Choroid plexus epithelial cell (primary cell): ENCODE measurements around the gene EFNA3.

Experiments
- DNase-seq: peaks from one replicate; pipeline ENCODE4 v3.0.0-alpha.2; 2010; ENCODE audit warnings: low read depth
- H3K4me3 ChIP-seq: 2 replicates; pipeline ENCODE4 v1.5.1; 2011; ENCODE audit warnings: low read depth, mild to moderate bottlenecking, control low read depth, low read length, moderate library complexity
- TF ChIP-seq, protein P1 (sequence below): conservative IDR thresholded peaks from 2 replicates; pipeline ENCODE4 v1.5.1; 2011; ENCODE audit warnings: low read depth, mild to moderate bottlenecking, control low read depth, inconsistent platforms, low read length, moderate library complexity

Gene EFNA3

DNA sequence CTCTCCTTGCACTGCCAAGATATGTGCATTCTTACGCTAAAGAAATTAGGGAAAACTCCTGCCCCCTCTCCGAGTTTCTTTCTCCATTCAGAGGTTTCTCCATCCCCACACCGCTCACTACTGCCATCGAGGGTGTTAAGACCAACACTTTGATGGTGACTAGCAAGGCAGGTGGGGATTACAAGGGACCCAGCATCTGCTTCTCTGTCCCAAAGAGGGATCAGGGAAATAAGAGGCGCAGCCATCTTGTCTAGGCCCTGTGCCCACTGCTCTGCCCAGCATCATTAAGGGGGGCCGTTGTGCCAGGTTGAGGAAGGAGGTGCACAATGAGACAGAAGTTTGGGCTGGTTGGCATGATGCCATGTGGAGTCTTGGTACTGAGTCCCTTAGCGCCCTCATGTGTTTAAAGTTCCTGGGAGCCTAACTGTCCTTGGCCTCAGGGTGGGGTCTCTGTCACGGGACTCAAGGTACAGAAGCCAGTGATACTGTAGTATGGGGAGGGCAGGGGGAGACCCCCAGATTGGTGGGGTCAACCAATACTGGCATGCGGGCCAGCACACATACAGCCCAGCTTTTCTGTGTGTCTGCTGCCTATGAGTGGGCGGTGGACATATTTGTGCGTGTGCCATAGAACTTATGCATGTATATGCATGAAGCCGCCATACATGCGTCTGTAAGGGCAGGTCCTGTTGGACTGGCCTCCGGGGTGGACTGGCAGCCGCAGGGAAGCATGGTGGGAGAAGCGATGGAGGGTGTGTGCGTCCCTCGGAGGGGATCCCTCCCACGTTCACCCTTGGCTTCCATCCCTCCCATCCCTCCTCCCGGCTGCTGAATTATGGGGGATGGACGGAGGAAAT, 5.5 kb downstream of the EFNA3 start:
- peak overlapping the region; percentile 46 for H3K4me3 ChIP-seq
- DNase-seq, result no peak
- TF ChIP-seq, protein P1, sequence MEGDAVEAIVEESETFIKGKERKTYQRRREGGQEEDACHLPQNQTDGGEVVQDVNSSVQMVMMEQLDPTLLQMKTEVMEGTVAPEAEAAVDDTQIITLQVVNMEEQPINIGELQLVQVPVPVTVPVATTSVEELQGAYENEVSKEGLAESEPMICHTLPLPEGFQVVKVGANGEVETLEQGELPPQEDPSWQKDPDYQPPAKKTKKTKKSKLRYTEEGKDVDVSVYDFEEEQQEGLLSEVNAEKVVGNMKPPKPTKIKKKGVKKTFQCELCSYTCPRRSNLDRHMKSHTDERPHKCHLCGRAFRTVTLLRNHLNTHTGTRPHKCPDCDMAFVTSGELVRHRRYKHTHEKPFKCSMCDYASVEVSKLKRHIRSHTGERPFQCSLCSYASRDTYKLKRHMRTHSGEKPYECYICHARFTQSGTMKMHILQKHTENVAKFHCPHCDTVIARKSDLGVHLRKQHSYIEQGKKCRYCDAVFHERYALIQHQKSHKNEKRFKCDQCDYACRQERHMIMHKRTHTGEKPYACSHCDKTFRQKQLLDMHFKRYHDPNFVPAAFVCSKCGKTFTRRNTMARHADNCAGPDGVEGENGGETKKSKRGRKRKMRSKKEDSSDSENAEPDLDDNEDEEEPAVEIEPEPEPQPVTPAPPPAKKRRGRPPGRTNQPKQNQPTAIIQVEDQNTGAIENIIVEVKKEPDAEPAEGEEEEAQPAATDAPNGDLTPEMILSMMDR, result peak; percentile 37

GRCh38 chr1:155084722-155085503, 6.3 kb downstream of the EFNA3 start:
- H3K4me3 ChIP-seq, result peak overlapping the region; percentile 83
- DNase-seq, result peak; percentile 96
- TF ChIP-seq, protein P1, result peak; percentile 90

GRCh38 chr1:155085504-155086127, 7.0 kb downstream of the EFNA3 start:
- DNase-seq, result no peak
- H3K4me3 ChIP-seq, result peak overlapping the region; percentile 83
- TF ChIP-seq, protein P1, result no peak

DNA sequence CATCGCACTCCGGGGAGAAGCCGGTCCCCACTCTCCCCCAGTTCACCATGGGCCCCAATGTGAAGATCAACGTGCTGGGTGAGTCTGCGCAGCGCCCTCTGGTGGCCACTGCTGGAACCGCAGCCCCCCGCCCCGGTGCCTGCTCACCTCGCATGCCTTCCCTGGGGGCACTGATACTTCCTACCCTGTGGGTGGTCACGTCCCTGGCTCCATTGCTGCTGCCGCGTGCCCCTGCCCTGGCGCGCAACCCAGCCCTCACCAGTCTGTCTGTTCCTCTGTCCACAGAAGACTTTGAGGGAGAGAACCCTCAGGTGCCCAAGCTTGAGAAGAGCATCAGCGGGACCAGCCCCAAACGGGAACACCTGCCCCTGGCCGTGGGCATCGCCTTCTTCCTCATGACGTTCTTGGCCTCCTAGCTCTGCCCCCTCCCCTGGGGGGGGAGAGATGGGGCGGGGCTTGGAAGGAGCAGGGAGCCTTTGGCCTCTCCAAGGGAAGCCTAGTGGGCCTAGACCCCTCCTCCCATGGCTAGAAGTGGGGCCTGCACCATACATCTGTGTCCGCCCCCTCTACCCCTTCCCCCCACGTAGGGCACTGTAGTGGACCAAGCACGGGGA, 7.6 kb downstream of the EFNA3 start:
- DNase-seq, result peak; percentile 47
- H3K4me3 ChIP-seq, result no peak overlapping the region
- TF ChIP-seq, protein P1, result peak; percentile 86

- H3K4me3 ChIP-seq, result no peak overlapping the region
- TF ChIP-seq, protein P1, result peak; percentile 33
- no peak for DNase-seq
These were observed 8.4 kb downstream of the EFNA3 start for GRCh38 chr1:155086856-155087535.
